OCI-LY3 (cell line): ENCODE results near the gene KMT5B.

Experiments used
- H2AFZ ChIP-seq: fragments of 200-600, 300-600 bp; shearing (Covaris generic); 2 replicates; pipeline ENCODE4 v1.6.0; 2014; ENCODE audit warnings: antibody characterized with exemption, low read depth, low read length
- H3K27ac ChIP-seq: fragments of 200-600, 300-600 bp; sonication (generic); 2 replicates; pipeline ENCODE4 v1.5.1; 2014; ENCODE audit warnings: mild to moderate bottlenecking, low read length, moderate library complexity, mixed read lengths
- H3K27me3 ChIP-seq: fragments of 200-600, 300-600 bp; sonication (generic); 2 replicates; pipeline ENCODE4 v1.6.1; 2014; ENCODE audit warnings: low read depth, low read length, mixed read lengths
- H3K36me3 ChIP-seq: fragments of 200-600, 300-600 bp; sonication (generic); replicated peaks from 2 replicates; pipeline ENCODE3; 2014; ENCODE audit warnings: low read depth, low read length, mixed read lengths
- H3K4me1 ChIP-seq: fragments of 300-600, 200-600 bp; sonication (generic); 2 replicates; pipeline ENCODE4 v1.6.1; 2014; ENCODE audit warnings: low read length, mixed read lengths
- H3K4me2 ChIP-seq: fragments of 200-600, 300-600 bp; sonication (generic); 2 replicates; pipeline ENCODE4 v1.6.1; 2014; ENCODE audit warnings: low read length, mixed read lengths
- H3K4me3 ChIP-seq: fragments of 300-600, 200-600 bp; sonication (generic); 2 replicates; pipeline ENCODE4 v1.5.1; 2014; ENCODE audit warnings: antibody characterized with exemption, mild to moderate bottlenecking, low read length, moderate library complexity
- H3K79me2 ChIP-seq: fragments of 300-600, 200-600 bp; shearing (Covaris generic); 2 replicates; pipeline ENCODE4 v1.6.1; 2014; ENCODE audit warnings: mild to moderate bottlenecking, low read length, mixed read lengths
- H3K9ac ChIP-seq: fragments of 300-600, 200-600 bp; shearing (Covaris generic); 2 replicates; pipeline ENCODE4 v1.6.0; 2014; ENCODE audit warnings: mild to moderate bottlenecking, low read length, moderate library complexity
- H3K9me3 ChIP-seq: fragments of 200-600, 300-600 bp; shearing (Covaris generic); 2 replicates; pipeline ENCODE4 v1.6.1; 2014; ENCODE audit warnings: low read length, mixed read lengths; ENCODE audit not compliant: insufficient read depth
- H4K20me1 ChIP-seq: fragments of 200-600, 300-600 bp; sonication (generic); 2 replicates; pipeline ENCODE4 v1.6.1; 2016; ENCODE audit warnings: low read length, mixed read lengths; ENCODE audit not compliant: insufficient read depth
- EZH2phosphoT487 ChIP-seq: fragments of 200-600 bp; shearing (Covaris generic); IDR thresholded peaks from 2 replicates; pipeline ENCODE4 v1.6.1; 2018; ENCODE audit warnings: antibody characterized with exemption, mixed run types, low read depth
- TF ChIP-seq, protein P1 (sequence below): fragments of 200-600, 300-600 bp; sonication (generic); IDR thresholded peaks from 2 replicates; pipeline ENCODE4 v1.5.1; 2014; ENCODE audit warnings: antibody characterized with exemption, low read length, low read depth

The KMT5B gene

GRCh38 chr11:68242616-68243015 is 29.5 kb upstream of the KMT5B start:
- H3K27me3 ChIP-seq, result peaks cover 11% of the 10 kb centered on the region
- no peaks in the 10 kb centered on the region for H3K4me1 ChIP-seq
- H3K4me3 ChIP-seq, result no peak overlapping the region
- H3K27ac ChIP-seq, result no peak overlapping the region
- H3K4me2 ChIP-seq, result no peak overlapping the region
- no peaks in the 10 kb centered on the region for H3K79me2 ChIP-seq
- no peaks in the 10 kb centered on the region for H4K20me1 ChIP-seq
- H3K9me3 ChIP-seq, result no peaks in the 10 kb centered on the region
- H3K36me3 ChIP-seq, result no peaks in the 10 kb centered on the region
- TF ChIP-seq EZH2phosphoT487, result no peak
- TF ChIP-seq, protein P1, sequence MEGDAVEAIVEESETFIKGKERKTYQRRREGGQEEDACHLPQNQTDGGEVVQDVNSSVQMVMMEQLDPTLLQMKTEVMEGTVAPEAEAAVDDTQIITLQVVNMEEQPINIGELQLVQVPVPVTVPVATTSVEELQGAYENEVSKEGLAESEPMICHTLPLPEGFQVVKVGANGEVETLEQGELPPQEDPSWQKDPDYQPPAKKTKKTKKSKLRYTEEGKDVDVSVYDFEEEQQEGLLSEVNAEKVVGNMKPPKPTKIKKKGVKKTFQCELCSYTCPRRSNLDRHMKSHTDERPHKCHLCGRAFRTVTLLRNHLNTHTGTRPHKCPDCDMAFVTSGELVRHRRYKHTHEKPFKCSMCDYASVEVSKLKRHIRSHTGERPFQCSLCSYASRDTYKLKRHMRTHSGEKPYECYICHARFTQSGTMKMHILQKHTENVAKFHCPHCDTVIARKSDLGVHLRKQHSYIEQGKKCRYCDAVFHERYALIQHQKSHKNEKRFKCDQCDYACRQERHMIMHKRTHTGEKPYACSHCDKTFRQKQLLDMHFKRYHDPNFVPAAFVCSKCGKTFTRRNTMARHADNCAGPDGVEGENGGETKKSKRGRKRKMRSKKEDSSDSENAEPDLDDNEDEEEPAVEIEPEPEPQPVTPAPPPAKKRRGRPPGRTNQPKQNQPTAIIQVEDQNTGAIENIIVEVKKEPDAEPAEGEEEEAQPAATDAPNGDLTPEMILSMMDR, result no peak
- no peak overlapping the region for H3K9ac ChIP-seq
- H2AFZ ChIP-seq, result no peak overlapping the region

DNA sequence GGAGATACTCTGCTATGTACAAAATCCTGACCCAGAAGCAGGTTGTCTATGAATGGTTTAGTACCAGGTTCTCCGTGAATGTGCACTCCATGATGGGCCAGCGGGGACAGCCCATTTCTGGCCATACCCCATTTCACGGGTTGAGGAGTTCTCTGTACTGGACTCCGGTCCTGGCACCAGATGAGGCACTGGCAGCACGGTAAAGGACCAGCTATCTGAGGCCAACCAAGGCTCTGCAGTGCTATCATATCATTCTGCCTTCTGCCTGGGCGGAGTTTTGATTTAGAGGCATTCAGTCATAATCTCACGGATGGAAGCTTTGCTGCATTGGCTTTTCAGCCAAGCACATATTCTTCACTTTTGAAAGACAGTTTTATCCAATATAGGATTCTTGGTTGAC is 18.5 kb upstream of the KMT5B start:
- no peaks in the 10 kb centered on the region for H3K4me1 ChIP-seq
- H3K27me3 ChIP-seq, result peaks cover 10% of the 10 kb centered on the region
- no peak overlapping the region for H2AFZ ChIP-seq
- no peak for TF ChIP-seq EZH2phosphoT487
- TF ChIP-seq, protein P1, result no peak
- no peak overlapping the region for H3K4me3 ChIP-seq
- peaks cover 14% of the 10 kb centered on the region for H3K9me3 ChIP-seq
- no peaks in the 10 kb centered on the region for H4K20me1 ChIP-seq
- H3K4me2 ChIP-seq, result no peak overlapping the region
- H3K27ac ChIP-seq, result no peak overlapping the region
- no peaks in the 10 kb centered on the region for H3K79me2 ChIP-seq
- no peak overlapping the region for H3K9ac ChIP-seq
- H3K36me3 ChIP-seq, result peaks cover 3% of the 10 kb centered on the region

- Histone ChIP-seq H3K36me3 (peaks cover 3% of the 10 kb centered on the region), H3K79me2 (no peaks in the 10 kb centered on the region), H3K9me3 (peaks cover 14% of the 10 kb centered on the region), H2AFZ (no peak overlapping the region), H3K4me1 (no peaks in the 10 kb centered on the region), H3K27me3 (peaks cover 9% of the 10 kb centered on the region), H3K4me2 (no peak overlapping the region), H3K27ac (no peak overlapping the region), H3K9ac (no peak overlapping the region), H4K20me1 (no peaks in the 10 kb centered on the region), H3K4me3 (no peak overlapping the region)
- TF ChIP-seq, protein P1, result no peak
- no peak for TF ChIP-seq EZH2phosphoT487
Measured at GRCh38 chr11:68229601-68230000, 16.5 kb upstream of the KMT5B start.

- Histone ChIP-seq H3K27ac (no peak overlapping the region), H3K9ac (no peak overlapping the region), H4K20me1 (no peaks in the 10 kb centered on the region), H3K4me1 (no peaks in the 10 kb centered on the region), H3K4me3 (no peak overlapping the region), H3K27me3 (no peaks in the 10 kb centered on the region), H3K79me2 (no peaks in the 10 kb centered on the region), H3K9me3 (peaks cover 14% of the 10 kb centered on the region), H3K36me3 (peaks cover 3% of the 10 kb centered on the region), H2AFZ (no peak overlapping the region), H3K4me2 (no peak overlapping the region)
- TF ChIP-seq, protein P1, result no peak
- TF ChIP-seq EZH2phosphoT487, result no peak
Measured at GRCh38 chr11:68226421-68226820, 13.3 kb upstream of the KMT5B start.
